Stimulated activated CD4-positive, alpha-beta T cell treated with anti-CD3 and anti-CD28 coated beads, Interleukin-4, amount 100 ng/mL, for 4 hours (primary cell): ENCODE data around the gene IGFBP7.
"Not testable (repeated sequence)": the region's sequence is repeated elsewhere in the genome, so short reads cannot be mapped to it uniquely, and the experiment has no call there.

Source experiments
- DNase-seq, 2 experiments: peaks; one replicate each; pipeline ENCODE4 v3.0.0-alpha.2; 2020

The IGFBP7 gene

GRCh38 chr4:57068237-57068981 lies 41.8 kb downstream of the IGFBP7 start:
- no peak for DNase-seq

- no peak for DNase-seq
Measured at GRCh38 chr4:57065730-57066482, 44.3 kb downstream of the IGFBP7 start.

GRCh38 chr4:57064811-57065711 lies 45.1 kb downstream of the IGFBP7 start:
- DNase-seq = no peak

GRCh38 chr4:57064120-57064519 lies 46.1 kb downstream of the IGFBP7 start:
- no peak for DNase-seq

GRCh38 chr4:57063518-57063917 lies 46.7 kb downstream of the IGFBP7 start:
- DNase-seq = no peak

- DNase-seq = no peak
Measured at GRCh38 chr4:57061395-57061794, 48.8 kb downstream of the IGFBP7 start.

- not testable (repeated sequence) for DNase-seq
Measured at GRCh38 chr4:57060717-57061067, 49.5 kb downstream of the IGFBP7 start.

GRCh38 chr4:57059890-57060716 lies 50.1 kb downstream of the IGFBP7 start:
- DNase-seq = no peak

- DNase-seq = no peak
Measured at GRCh38 chr4:57055886-57056285, 54.3 kb downstream of the IGFBP7 start.

- DNase-seq = no peak
Measured at GRCh38 chr4:57053508-57053907, 56.7 kb downstream of the IGFBP7 start.

- DNase-seq = no peak
Measured at GRCh38 chr4:57051524-57051923, 58.7 kb downstream of the IGFBP7 start.

- no peak for DNase-seq
Measured at GRCh38 chr4:57051095-57051494, 59.1 kb downstream of the IGFBP7 start.

- no peak for DNase-seq
Measured at GRCh38 chr4:57048590-57049304, 61.4 kb downstream of the IGFBP7 start.

GRCh38 chr4:57047046-57047445 lies 63.1 kb downstream of the IGFBP7 start:
- DNase-seq = not testable (repeated sequence)

GRCh38 chr4:57044996-57045395 lies 65.2 kb downstream of the IGFBP7 start:
- DNase-seq = no peak

GRCh38 chr4:57044279-57044678 lies 65.9 kb downstream of the IGFBP7 start:
- no peak for DNase-seq

- no peak for DNase-seq
Measured at GRCh38 chr4:57043347-57044251, 66.6 kb downstream of the IGFBP7 start.

- no peak for DNase-seq
Measured at GRCh38 chr4:57042711-57043169, 67.4 kb downstream of the IGFBP7 start.

GRCh38 chr4:57041020-57041419 lies 69.2 kb downstream of the IGFBP7 start:
- DNase-seq = no peak

- DNase-seq = no peak
Measured at GRCh38 chr4:57040510-57040909, 69.7 kb downstream of the IGFBP7 start.

GRCh38 chr4:57039345-57039744 lies 70.8 kb downstream of the IGFBP7 start:
- no peak for DNase-seq
